LNCAP (cell line): ENCODE results near the gene C1QTNF12.

Experiments
- CTCF ChIP-seq: fragments of 450-650 bp; IDR thresholded peaks from 2 replicates; pipeline ENCODE4 v1.5.1; 2017; ENCODE audit warnings: mild to moderate bottlenecking

C1QTNF12 gene

GRCh38 chr1:1206376-1206965 is 40.1 kb downstream of the C1QTNF12 start, which contains the start of gene TNFRSF18:
Gene TNFRSF18, minus strand, starts transcription at chr1:1206592. Its CDS starts 21 bp downstream, at chr1:1206571.
- no peak for TF ChIP-seq CTCF

- TF ChIP-seq CTCF: no peak
These were observed 40.6 kb downstream of the C1QTNF12 start for GRCh38 chr1:1205769-1206375.

GRCh38 chr1:1204998-1205768 is 41.3 kb downstream of the C1QTNF12 start:
- TF ChIP-seq CTCF: no peak

- TF ChIP-seq CTCF: no peak
These were observed 42.0 kb downstream of the C1QTNF12 start for GRCh38 chr1:1204425-1204920.

GRCh38 chr1:1203561-1204424 is 42.7 kb downstream of the C1QTNF12 start:
- no peak for TF ChIP-seq CTCF

GRCh38 chr1:1202831-1203560 is 43.5 kb downstream of the C1QTNF12 start:
- no peak for TF ChIP-seq CTCF
